ENCODE results near the gene FBLN2. TPM values are rescaled to one million over a fixed set of nuclear protein-coding genes. Genes with fewer than 3 reads are reported as not detected.

FBLN2 gene
- total RNA-seq, 2 experiments from 2014 or later = 8.4 to 13.7 TPM

GRCh38 chr3:13668136-13668535 lies 119.2 kb downstream of the FBLN2 start:
- TF ChIP-seq, protein P1, sequence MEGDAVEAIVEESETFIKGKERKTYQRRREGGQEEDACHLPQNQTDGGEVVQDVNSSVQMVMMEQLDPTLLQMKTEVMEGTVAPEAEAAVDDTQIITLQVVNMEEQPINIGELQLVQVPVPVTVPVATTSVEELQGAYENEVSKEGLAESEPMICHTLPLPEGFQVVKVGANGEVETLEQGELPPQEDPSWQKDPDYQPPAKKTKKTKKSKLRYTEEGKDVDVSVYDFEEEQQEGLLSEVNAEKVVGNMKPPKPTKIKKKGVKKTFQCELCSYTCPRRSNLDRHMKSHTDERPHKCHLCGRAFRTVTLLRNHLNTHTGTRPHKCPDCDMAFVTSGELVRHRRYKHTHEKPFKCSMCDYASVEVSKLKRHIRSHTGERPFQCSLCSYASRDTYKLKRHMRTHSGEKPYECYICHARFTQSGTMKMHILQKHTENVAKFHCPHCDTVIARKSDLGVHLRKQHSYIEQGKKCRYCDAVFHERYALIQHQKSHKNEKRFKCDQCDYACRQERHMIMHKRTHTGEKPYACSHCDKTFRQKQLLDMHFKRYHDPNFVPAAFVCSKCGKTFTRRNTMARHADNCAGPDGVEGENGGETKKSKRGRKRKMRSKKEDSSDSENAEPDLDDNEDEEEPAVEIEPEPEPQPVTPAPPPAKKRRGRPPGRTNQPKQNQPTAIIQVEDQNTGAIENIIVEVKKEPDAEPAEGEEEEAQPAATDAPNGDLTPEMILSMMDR (IDR thresholded peaks at IDR 0.05) = no peak
- Mint-ChIP-seq H3K9me3 (no peaks in the 10 kb centered on the region), H3K4me1 (ENCODE audit: low read depth) (no peaks in the 10 kb centered on the region), H3K36me3 (ENCODE audit: low read depth) (no peaks in the 10 kb centered on the region), H3K27ac (no peak overlapping the region), H3K4me3 (no peak overlapping the region), H3K27me3 (peaks cover 10% of the 10 kb centered on the region)
- ChIA-PET POLR2A (no interaction called here), CTCF (interaction anchor here (4.6 kb wide), 1 partner anchor 10 kb away, joined by 19 read pairs; no protein-coding TSS in a partner anchor)
- ATAC-seq (no peak), DNase-seq (no peak)
- intact Hi-C loops (cut with micrococcal nuclease) = no loop called here

DNA sequence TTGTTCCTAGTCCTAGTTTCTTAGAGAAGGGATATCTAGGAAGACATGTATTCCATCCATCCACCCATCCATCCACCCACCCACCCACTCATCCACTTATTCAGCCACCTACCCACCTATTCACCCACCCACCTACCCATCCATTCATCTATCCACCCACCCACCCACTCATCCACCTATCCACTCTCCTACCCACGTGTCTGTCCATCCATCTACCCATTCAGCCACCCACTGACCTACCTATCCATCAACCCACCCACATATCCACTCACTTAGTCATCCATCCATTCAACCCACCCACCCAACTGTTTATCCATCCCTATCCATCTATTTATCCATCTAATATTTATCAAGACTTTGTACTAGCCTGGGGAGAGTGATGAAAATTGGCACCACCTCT lies 120.5 kb downstream of the FBLN2 start:
- no peak for DNase-seq
- peaks cover 10% of the 10 kb centered on the region for H3K27me3 Mint-ChIP-seq
- CTCF ChIA-PET = interaction anchor here (1.5 to 4.6 kb wide), 2 partner anchors 12 to 216 kb away, joined by 4 to 19 read pairs; no protein-coding TSS in a partner anchor
- POLR2A ChIA-PET = no interaction called here
- ATAC-seq = no peak
- TF ChIP-seq, protein P1 (IDR thresholded peaks at IDR 0.05) = no peak
- no peaks in the 10 kb centered on the region for H3K36me3 Mint-ChIP-seq (ENCODE audit: low read depth)
- H3K4me3 Mint-ChIP-seq = no peak overlapping the region
- intact Hi-C loops (cut with micrococcal nuclease) = no loop called here
- no peaks in the 10 kb centered on the region for H3K4me1 Mint-ChIP-seq (ENCODE audit: low read depth)
- H3K9me3 Mint-ChIP-seq = no peaks in the 10 kb centered on the region
- H3K27ac Mint-ChIP-seq = no peak overlapping the region

- POLR2A ChIA-PET = interaction anchor here (0.9 kb wide), 1 partner anchor 209 kb away, joined by 3 read pairs; no protein-coding TSS in a partner anchor
- CTCF ChIA-PET = interaction anchor here (0.7 to 4.6 kb wide), 5 partner anchors 13 to 215 kb away, joined by 3 to 19 read pairs (median 4); no protein-coding TSS in a partner anchor
- Mint-ChIP-seq H3K36me3 (ENCODE audit: low read depth) (no peaks in the 10 kb centered on the region), H3K27me3 (peaks cover 10% of the 10 kb centered on the region), H3K4me3 (no peak overlapping the region), H3K27ac (no peak overlapping the region), H3K9me3 (no peaks in the 10 kb centered on the region), H3K4me1 (ENCODE audit: low read depth) (no peaks in the 10 kb centered on the region)
- TF ChIP-seq, protein P1 (IDR thresholded peaks at IDR 0.05) = no peak
- intact Hi-C loops (cut with micrococcal nuclease) = no loop called here
- no peak for ATAC-seq
- no peak for DNase-seq
Measured at GRCh38 chr3:13670292-13670691, 121.4 kb downstream of the FBLN2 start.

- Mint-ChIP-seq H3K4me3 (no peak overlapping the region), H3K27me3 (peaks cover 10% of the 10 kb centered on the region), H3K4me1 (ENCODE audit: low read depth) (no peaks in the 10 kb centered on the region), H3K9me3 (no peaks in the 10 kb centered on the region), H3K36me3 (ENCODE audit: low read depth) (no peaks in the 10 kb centered on the region), H3K27ac (no peak overlapping the region)
- DNase-seq = no peak
- ChIA-PET POLR2A (no interaction called here), CTCF (interaction anchor here (1.0 to 4.6 kb wide), 5 partner anchors 14 to 213 kb away, joined by 3 to 19 read pairs (median 6); partner anchors contain the start of gene WNT7A)
- TF ChIP-seq, protein P1 (IDR thresholded peaks at IDR 0.05) = no peak
- intact Hi-C loops (cut with micrococcal nuclease) = no loop called here
- ATAC-seq = no peak
Measured at GRCh38 chr3:13671482-13672233, 122.7 kb downstream of the FBLN2 start.

DNA sequence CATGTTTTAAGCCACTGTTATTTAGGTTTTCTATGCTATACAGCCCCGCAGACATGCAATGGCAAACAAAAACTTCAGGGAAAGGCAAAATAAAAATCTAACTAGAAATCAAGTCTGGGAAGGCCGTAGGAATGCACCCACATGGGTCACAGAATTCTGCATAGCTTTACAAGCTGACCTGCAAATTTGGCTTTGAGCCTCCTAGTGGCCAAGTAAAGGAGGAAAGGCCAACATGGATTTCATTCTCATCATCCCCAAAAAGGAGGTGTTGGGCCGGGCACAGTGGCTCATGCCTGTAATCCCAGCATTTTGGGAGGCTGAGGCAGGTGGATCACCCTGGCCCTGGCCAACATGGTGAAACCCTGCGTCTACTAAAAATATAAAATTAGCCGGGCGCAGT lies 124.3 kb downstream of the FBLN2 start:
- H3K27me3 Mint-ChIP-seq = peaks cover 11% of the 10 kb centered on the region
- DNase-seq (no peak), ATAC-seq (no peak)
- H3K9me3 Mint-ChIP-seq = no peaks in the 10 kb centered on the region
- H3K4me1 Mint-ChIP-seq (ENCODE audit: low read depth) = no peaks in the 10 kb centered on the region
- H3K27ac Mint-ChIP-seq = no peak overlapping the region
- no peak overlapping the region for H3K4me3 Mint-ChIP-seq
- no peaks in the 10 kb centered on the region for H3K36me3 Mint-ChIP-seq (ENCODE audit: low read depth)
- TF ChIP-seq, protein P1 (IDR thresholded peaks at IDR 0.05) = no peak
- intact Hi-C loops (cut with micrococcal nuclease) = no loop called here
- ChIA-PET POLR2A (no interaction called here), CTCF (interaction anchor here (1.0 to 1.4 kb wide), 4 partner anchors 13 to 212 kb away, joined by 3 to 6 read pairs (median 4); partner anchors contain the start of gene WNT7A)

Data from activated CD8-positive, alpha-beta T cell treated with anti-CD3 and anti-CD28 coated beads for 36 hours (primary cell).